Right forelimb (tissue), 1 donor: Measurements from ENCODE around the gene RIBC2.

Source experiments
- DNase-seq: peaks from one replicate; pipeline ENCODE4 v3.0.0-alpha.2; 2018

RIBC2 gene

GRCh38 chr22:45475851-45476514 lies 62.5 kb downstream of the RIBC2 start:
- no peak for DNase-seq

- DNase-seq = no peak
Measured at GRCh38 chr22:45476814-45477213, 63.3 kb downstream of the RIBC2 start.

- no peak for DNase-seq
Measured at GRCh38 chr22:45477366-45478107, 64.0 kb downstream of the RIBC2 start.

- no peak for DNase-seq
Measured at GRCh38 chr22:45478108-45478771, 64.7 kb downstream of the RIBC2 start.

GRCh38 chr22:45480717-45481116 lies 67.2 kb downstream of the RIBC2 start:
- no peak for DNase-seq

GRCh38 chr22:45481661-45482060 lies 68.2 kb downstream of the RIBC2 start:
- DNase-seq = no peak
